GM19372 (cell line): ENCODE data around the gene SPRED3.
A peak's percentile ranks its signal among the peaks of the same experiment; 100 is the strongest.
"Not testable (repeated sequence)": the region's sequence is repeated elsewhere in the genome, so short reads cannot be mapped to it uniquely, and the experiment has no call there.

ENCODE experiments used
- ATAC-seq: cut with Tn5 transposase; IDR thresholded peaks from one replicate; pipeline ENCODE4 v1.9.1; 2021; ENCODE audit warnings: mild to moderate bottlenecking, low read depth, moderate library complexity; ENCODE audit not compliant: unreplicated experiment

SPRED3 gene

GRCh38 chr19:38389101-38389925 lies 816 bp downstream of the SPRED3 start:
- no peak for ATAC-seq

GRCh38 chr19:38389957-38390924 lies 1.7 kb downstream of the SPRED3 start:
- ATAC-seq, result no peak

GRCh38 chr19:38391911-38392464 lies 3.5 kb downstream of the SPRED3 start:
- ATAC-seq, result no peak

DNA sequence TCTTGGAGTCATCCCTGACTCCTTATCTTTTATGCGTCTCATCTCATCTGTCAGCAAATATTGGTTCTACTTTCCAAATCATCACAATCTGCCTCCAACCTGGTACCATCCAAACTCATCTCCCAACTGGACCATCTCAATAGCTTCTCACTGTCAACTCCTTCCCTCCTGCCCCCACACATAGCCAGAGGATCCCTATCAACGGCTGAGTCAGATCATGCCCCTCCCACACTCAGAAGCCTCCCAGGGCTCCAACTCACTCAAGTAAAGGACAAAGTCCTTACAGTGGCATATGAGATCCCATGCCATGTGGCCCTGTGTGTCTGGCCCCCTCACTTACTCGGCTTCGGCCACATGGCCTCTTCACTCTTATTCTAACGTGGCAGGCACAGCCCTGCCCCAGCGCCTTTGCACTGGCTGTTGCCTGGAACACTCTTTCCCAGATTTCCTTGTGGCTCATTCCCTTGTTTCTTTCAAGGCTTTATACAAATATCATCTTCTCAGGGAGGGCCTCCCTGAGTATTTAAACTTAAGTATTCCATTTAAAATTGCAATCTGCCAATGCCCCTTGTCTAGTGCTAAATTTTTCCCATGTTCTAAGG lies 4.3 kb downstream of the SPRED3 start:
- no peak for ATAC-seq

DNA sequence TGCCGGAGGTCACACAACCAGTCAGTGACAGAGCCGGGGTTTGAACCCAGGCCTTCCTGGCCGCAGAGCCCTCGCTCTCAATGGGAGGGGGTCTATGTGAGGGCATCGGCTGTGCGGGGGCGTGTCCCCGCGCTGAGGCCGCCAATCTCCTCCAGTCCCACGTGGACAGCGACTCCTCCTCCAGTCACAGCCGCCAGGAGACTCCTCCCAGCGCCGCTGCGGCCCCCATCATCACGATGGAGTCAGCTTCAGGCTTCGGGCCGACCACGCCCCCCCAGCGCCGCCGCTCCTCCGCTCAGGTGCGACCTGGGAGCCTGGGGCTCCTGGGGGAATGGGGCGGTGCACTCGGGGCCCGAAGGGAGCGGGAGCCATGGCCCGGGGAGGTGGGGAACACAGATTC lies 6.0 kb downstream of the SPRED3 start:
- ATAC-seq, result no peak

DNA sequence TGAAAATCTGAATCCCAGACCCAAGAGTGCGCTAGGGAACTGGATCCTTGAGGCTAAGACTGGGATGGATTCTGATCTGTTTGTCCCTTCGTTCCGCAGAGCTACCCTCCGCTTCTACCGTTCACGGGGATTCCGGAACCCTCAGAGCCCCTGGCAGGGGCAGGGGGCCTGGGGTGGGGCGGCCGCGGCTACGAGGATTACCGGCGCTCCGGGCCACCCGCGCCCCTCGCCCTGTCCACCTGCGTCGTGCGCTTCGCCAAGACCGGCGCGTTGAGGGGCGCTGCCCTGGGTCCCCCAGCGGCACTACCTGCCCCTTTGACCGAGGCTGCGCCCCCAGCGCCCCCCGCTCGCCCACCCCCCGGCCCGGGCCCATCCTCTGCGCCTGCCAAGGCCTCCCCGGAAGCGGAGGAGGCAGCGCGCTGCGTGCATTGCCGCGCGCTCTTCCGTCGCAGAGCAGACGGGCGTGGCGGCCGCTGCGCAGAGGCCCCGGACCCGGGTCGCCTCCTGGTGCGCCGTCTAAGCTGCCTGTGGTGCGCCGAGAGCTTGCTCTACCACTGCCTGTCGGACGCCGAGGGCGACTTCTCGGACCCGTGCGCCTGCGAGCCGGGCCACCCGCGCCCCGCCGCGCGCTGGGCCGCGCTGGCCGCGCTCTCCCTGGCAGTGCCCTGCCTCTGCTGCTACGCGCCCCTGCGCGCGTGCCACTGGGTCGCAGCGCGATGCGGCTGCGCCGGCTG lies 7.1 kb downstream of the SPRED3 start:
- ATAC-seq, result no peak

DNA sequence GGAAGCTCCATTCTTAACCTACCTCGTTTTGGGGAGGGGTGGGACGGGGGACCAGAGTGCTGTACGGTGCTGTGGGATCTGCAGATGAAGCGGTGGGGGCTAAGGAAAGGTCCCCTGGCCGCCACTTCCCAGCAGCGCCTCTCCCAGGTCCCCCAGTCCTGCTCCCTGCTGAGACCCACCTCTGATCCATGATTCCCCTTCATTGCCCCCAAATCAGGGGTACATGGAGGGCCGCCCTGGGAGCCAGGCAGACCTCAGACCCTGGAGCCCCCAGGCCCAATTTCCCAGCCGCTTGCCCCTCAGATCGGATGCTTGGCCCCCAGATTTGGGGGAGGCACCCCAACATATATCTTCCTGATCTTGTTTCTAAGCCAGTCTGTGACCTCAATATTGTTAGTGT lies 10.6 kb downstream of the SPRED3 start:
- no peak for ATAC-seq

DNA sequence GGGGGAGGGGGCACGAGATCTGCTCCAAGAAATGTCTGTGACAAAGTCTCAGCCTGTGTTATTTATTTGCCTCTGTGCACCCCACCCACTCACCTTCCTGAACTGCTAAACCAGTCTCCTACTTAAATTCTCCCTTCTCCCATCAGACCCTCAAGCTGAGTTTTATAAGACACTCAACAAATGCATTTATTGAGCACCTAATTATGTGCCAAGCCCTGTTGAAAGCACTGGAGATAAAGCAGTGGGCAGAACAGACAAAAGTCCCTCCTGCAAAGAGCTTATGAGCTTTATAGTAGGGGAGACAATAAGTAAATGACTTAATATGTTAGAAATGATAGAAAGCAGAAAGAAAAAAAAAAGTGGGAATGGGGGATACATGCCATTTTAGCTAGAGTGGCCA lies 11.0 kb downstream of the SPRED3 start:
- no peak for ATAC-seq

- no peak for ATAC-seq
Observed at GRCh38 chr19:38400361-38400760, 11.9 kb downstream of the SPRED3 start.

GRCh38 chr19:38401148-38401547 lies 12.7 kb downstream of the SPRED3 start:
- no peak for ATAC-seq

DNA sequence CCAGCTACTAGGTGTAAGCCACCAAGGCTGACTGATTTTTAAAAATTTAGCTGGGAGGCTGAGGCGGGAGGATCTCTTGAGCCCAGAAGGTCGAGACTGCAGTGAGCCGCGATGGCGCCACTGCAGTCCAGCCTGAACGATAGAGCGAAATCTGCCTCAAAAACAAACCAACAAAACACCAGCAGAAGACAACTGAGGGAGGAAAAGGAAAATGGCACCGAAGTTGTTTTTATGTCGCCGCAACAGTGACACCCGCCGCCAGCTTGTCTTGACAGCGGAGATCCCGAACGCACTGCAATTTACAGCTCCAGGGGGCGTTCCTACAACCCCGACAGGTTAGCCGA lies 14.1 kb downstream of the SPRED3 start:
- peak; percentile 12 for ATAC-seq

DNA sequence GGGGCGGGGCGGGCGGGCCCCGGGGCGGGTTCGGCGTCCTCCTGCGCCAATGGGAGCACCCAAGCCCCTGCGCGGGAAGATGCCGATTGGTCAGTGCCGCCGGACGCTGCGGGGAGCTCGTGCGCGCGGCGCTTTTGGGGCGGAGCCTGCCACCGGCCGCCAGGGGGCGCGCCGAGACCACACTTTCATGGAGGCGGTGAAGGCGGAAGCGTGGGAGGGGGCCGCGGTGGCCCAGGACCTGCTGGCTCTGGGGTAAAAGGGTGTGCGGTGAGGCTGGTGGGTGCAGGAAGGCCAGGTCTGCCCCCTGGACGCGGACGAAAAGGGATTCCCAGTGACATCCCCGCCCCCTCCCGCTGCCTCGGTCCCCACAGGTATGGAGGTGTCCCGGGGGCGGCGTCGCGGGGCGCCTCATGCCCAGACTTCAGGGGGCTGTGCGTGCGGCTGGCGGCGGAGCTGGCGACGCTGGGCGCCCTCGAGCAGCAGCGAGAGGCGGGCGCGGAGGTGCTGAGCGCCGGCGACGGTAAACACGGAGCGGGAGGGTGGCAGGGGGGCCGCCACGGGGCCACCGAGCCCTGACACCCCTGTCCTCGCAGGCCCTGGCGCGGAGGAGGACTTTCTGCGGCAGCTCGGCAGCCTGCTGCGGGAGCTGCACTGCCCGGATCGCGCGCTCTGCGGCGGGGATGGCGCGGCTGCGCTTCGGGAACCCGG lies 14.6 kb downstream of the SPRED3 start, which contains the start of gene FAM98C:
Gene FAM98C, plus strand, starts transcription at position 127 of the 708 bp plus-strand sequence. Its CDS starts 61 bp downstream, at position 188.
- ATAC-seq, result peak; percentile 94

GRCh38 chr19:38404858-38405257 lies 16.4 kb downstream of the SPRED3 start:
- ATAC-seq, result no peak

DNA sequence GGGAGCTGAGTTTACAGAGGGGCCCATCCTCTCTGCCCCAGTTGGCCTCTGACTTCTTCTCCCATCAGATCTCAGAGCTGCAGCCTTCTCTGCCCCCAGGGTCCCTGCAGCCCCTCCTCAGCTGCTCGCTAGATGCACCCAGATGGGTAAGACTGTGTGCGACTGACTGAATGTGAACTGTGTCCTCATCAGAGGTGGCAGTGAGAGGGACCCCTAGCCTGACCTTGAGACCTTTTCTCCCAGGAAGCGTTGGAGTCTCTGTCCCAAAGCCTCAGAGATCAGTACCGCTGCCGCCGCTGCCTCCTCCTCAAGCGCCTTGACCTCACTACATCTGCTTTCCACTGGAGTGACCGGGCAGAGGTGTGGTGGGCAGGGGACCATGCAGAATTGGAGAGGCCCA lies 16.8 kb downstream of the SPRED3 start:
- no peak for ATAC-seq

- ATAC-seq, result no peak
Observed at GRCh38 chr19:38409631-38410133, 21.2 kb downstream of the SPRED3 start.

- not testable (repeated sequence) for ATAC-seq
Observed at GRCh38 chr19:38410407-38410806, 21.9 kb downstream of the SPRED3 start.

- no peak for ATAC-seq
Observed at GRCh38 chr19:38411041-38411712, 22.7 kb downstream of the SPRED3 start.

DNA sequence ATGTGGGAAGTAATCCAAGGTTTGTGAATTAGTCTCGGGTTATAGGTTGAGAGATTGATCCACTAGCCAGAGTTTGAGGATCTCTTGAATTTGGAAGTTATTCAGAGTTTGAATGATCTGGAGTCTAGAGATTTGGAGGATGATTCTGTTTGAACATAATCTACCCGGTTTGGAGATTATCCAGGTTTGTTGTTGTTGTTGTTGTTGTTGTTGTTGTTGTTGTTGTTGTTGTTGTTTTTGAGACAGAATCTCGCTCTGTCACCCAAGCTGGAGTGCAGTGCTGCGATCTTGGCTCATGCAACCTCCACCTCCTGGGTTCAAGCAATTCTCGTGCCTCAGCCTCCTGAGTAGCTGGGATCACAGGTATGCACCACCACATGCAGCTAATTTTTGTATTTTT lies 23.4 kb downstream of the SPRED3 start:
- ATAC-seq, result not testable (repeated sequence)

GRCh38 chr19:38412491-38412890 lies 24.0 kb downstream of the SPRED3 start:
- no peak for ATAC-seq
